Heart left ventricle (tissue), 13 donors: ENCODE measurements around the gene FOXA2.

ENCODE experiments used
- CTCF ChIP-seq, 12 donors: fragments of 200-600 bp; sonication (generic) in 4 of 12; IDR thresholded peaks; one replicate each; pipeline versions ENCODE4 v1.5.0 to v1.8.0; 2018 to 2022; ENCODE audit warnings: antibody characterized with exemption in 12 of 12, mild to moderate bottlenecking in 5 of 12
- POLR2A ChIP-seq, 2 donors: fragments of 450-650 bp; IDR thresholded peaks; one replicate each; pipeline ENCODE4 v1.6.1; 2017; ENCODE audit warnings: antibody characterized with exemption in 2 of 2, mild to moderate bottlenecking in 2 of 2, moderate library complexity in 2 of 2
- donor health status: ischemic (EF 13 %, LVEDD 7.1; RV severe dilation, severe dysfunction).
- donor health status: DM: no; HTN: yes; CAD: no.
- donor health status: DM: no; HTN: no; CAD: no.
- donor health status: ischemic (EF 25% LVEDD 6.9; RV normal size, moderate dysfunction).
- donor health status: ischemic (EF 25% LVEDD 5.7; RV mildly dilated, moderate dysfunction).
- donor health status: ischemic (EF 35%, LVEDD 5.7; RV mildly dilated, moderate dysfunction).
- donor health status: nonischemic (EF 11% LVEDD 7.7; RV severe dilation, severe dysfunction).
- donor health status: DM: yes; HTN: yes; CAD: no.
- donor health status: PGD.
- donor health status: ischemic (EF 29% LVEDD 5.4; RV normal size, mild dysfunction).
- donor health status: nonischemic (EF 23%, LVEDD 6.1; RV moderate dilation, normal function).

GRCh38 chr20:22576273-22576672 lies 8.1 kb downstream of the FOXA2 start:
- TF ChIP-seq CTCF (IDR thresholded peaks at IDR 0.05) (no peak), POLR2A (IDR thresholded peaks at IDR 0.05) (no peak)
